NCI-H69 (cell line): ENCODE results near the gene PON3.

ENCODE experiments used
- DNase-seq: peaks from one replicate; lab custom pipeline; 2025; lab: John Stamatoyannopoulos, UW

PON3 gene

DNA sequence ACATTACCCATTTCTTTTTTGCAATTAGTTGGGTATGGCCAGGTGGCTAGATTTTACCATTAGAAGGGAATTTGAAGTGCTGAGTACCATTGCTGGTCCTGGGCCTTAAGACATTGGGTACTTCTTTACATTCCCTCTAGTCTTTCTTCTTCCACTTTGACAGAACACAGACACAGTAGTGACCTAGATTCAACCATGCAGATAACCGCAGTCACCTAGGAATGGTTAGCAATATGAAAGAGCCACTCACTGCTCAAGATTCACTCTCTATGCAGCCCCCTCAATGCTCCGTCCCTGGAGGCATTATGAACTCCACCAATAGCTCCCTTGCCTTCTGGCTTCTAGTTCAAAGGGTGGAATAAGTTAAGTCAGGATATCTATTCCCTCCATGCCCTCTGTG, 55.7 kb downstream of the PON3 start:
- no peak for DNase-seq

DNA sequence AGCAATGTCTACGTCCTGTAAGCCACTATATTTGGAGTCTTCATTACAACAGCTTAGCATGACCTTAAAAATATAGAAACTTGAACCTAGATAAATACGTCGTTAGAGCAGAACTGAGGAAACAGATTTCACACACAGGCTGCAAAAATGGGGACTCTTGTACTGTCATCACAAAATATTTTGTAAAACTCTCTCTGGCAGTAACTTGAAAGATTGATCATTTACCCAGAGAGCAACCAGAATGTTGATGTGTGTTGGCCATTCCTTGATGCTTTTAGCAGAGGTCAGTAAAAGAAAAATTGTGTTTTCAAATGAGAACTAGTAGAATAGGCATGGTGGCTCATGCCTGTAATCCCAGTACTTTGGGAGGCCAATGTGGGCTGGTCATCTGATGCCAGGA, 57.3 kb downstream of the PON3 start:
- DNase-seq, result no peak

DNA sequence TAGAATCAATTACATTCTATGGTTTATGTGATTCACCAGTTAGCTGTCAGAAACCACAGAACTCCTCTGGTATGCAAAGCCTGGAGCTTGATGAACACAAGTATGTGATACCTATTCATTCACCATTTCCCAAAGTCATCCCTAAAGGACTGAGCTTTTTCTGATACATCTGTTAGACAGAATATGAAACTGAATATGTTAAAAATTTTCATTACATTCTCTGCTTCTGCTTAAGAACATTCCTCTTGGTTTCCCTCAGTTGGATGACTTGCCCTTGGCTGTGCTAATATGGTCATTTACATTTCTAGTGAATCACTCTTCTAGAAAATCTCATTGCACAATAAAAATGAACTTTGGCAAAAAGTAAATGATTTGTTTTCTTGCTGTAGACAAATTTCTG, 61.1 kb downstream of the PON3 start:
- DNase-seq, result no peak

DNA sequence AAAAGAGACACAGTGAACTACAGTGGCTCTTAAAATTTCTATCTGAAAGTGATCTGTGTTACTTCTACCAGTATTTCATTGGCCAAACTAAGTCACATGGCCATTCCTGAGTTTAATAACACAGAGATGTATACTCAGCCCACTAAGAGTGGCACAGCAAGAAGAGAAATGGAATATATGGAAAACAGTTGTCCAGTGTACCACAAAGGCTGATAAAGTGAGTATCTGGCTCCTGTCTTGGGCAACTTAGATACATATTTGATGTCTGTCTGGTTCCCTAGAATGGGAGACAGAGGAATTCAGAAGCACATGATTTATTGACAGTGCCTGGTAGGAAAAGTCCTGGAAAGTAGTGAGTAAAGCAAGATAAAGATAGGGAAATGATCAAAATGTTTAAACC, 61.7 kb downstream of the PON3 start:
- no peak for DNase-seq

DNA sequence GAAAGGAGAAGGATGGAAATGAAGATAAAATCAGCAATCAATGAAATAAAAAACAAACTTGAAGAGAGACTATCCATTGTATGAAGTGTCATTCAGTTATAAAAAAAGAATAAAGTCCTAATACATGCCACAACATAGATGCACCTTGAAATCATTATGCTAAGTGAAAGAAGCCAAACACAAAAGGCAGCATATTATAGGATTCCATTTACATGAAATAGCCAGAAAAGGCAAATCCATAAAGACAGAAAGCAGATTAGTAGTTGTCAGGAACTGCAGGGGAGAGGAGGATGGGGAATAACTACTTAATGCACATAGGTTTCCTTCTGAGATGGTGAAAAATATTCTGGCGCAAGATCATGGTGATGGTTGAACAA, 65.2 kb downstream of the PON3 start:
- DNase-seq, result no peak

DNA sequence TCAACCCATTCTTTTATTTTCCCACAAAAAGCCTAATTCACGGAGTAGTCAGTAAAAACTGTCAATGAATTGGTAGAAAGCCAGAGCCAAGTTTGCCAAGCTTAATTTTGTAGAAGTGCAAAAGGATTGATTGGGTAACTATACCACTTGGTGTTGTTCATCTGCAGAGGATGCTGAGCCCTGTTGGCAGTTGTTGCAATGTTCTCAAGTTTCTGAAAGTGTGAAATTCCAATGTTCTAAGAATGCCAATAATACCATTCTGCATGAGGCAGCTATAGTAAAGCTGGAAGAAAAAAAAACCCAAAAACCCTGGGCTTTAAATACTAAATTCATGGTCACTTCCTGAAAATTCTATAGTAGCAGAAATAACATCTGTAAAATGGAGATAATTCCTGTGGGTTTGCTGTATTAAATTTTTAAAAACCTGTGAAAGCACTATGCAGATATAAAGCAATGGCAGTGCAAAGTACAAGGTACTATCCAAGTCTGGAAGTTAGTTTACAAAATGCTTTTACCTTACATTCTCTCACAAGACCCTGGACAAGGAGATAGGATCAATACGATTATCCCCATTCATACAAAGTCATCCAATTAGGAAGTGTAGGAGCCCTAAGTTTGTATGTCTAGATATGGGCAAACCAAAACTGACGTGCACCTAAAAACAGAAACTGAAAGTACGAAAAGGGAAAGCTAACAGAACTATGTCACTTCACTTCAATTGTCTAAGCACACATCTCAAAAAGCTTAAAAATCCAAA, 65.8 kb downstream of the PON3 start:
- DNase-seq, result no peak

DNA sequence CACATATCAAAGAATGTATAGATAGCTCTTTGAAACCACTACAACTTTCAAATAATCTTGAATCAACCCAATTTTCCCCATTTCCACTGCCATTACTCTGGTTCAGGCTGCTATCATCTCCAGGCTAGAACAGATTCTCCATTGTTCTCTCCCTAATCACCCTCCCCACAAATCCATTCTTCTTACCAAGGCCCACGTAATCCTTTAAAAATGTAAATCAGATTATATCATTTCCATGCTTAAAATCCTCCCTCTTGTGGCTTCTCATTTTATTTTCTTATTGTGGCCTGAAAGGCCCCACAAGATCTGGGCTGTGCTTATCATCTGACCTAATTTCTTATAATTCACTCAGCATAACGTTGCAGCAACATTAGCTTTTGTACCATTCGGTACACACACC, 68.8 kb downstream of the PON3 start:
- DNase-seq, result no peak

DNA sequence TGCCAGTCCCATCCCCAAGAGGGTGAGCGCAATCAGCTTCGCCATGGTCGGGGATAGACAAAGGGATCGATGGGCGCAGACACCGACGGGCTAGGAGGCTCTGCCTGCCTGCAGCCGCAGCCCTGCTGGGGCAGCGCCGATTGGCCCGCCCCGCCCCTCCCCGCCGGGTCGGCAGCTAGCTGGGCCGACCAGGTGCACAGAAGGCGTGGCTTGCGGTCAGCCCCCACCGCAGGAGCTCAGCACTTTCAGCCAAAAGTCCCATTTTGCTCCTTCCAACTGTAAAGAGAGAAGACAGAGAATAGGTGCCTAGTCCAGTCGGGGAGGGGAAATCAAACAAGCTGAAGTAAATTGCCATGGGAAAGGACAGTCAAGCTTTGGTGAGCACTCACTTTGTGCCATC, 71.7 kb downstream of the PON3 start, which contains the start of gene PON1:
TSS of gene PON1 (minus strand) at position 102 of the 400 bp plus-strand sequence. CDS start at position 45, 57 bp downstream.
- peak; percentile 83 for DNase-seq

DNA sequence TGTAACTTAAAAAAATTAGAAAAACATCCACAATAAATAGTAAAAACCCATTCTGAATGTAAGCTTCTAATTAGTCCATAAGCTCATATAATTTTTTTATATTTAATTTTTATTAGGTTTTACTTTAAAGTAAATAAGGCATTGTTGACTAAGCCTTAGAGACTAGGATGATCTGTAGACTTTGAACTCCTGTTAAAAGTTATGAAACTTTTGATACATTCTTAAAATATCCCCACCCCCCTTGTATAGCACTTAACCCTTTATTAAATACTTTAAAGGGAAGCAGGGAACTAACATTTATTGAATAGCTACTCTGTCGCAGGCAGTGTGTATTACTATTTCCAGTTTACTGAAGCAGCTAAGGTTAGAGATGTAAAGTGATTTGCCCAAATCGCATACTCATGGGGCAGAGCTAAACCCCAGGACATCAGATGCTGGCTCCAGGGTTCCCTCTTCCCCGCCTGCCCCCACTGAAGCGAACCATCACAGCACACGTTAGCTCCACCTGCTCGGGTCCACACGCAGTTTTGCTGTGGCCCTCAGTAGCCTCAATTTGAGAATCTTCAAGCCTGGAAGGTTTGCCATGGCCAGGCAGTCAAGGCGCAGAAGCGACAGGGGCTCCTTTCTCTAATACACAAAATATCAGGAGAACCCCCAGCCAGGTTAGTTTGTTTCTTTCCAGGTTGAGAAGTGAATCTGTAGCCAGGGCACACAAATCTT, 72.6 kb downstream of the PON3 start:
- DNase-seq, result no peak

DNA sequence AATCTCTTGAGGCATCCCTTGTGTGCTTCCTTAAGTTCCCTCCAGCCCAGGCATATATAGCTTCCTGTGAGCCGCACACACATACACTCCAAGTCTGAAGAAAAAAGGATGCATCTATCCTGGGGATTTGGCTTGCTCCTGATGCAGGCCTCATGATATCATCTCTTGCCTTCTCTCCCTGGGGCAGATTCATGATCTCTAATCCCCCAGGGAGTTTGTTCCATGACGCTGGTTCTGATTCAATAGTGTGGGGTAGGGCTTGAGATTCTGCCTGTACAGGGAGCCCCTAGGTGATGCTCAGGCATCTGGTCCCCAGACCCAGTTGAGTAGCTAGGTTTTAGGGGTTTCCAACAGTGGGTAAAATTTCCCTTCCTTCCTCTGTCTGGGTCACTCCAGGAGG, 73.3 kb downstream of the PON3 start:
- DNase-seq, result peak; percentile 13

DNA sequence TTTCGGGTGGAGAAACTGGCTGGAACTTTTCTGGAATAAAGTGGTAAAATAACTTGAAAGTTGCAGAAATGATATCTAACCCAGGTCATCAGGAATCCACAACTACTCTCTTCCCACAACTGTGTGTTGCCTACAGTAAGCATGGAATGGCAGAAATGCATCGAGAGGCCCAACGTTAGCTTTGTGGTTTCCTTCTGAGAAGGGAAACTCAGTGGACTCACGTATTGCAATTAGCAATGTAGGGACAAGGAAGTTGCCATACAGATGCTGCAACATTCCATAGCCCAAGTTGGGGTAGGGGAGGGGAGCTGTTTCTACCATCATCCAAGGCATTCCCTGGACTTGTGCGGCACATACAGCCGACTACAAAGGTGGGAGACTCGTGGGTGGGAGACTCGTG, 73.8 kb downstream of the PON3 start:
- DNase-seq, result no peak

DNA sequence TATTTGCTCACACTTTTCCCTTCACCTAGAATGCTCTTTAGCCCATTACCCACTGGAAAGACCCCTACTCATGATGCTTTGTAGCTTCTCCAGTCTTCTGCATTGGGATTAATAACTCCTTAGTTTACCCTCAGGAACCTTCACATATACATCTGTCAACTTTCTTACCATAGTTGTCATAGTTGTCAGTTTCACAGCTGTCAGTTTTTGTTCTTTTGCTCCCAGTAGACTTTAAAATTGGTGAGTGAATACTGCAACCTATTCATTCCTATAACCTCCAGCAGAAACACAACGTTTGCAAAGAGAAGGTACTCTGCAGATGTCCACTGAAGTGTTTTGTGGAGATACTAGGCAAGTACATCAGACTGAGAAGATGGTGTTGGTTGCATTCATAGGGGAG, 74.5 kb downstream of the PON3 start:
- no peak for DNase-seq

DNA sequence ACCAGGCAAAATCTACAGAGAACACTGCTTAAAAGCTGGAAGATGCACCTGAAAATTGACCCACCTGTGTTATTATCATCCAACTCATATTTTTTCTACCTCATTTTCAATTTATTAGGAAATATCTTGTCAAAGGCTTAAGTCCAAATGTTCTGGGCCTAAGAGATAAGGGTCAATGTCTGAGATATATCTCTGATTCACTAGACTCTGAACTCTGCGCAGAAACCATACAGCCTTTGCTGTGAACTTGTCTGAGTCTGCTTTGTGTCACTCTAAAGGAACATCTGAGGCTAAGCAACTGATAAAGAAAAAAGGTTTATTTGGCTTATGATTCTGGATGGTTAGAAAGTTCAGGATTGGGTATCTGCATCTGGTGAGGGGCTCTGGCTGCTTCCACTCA, 75.5 kb downstream of the PON3 start:
- DNase-seq, result no peak

DNA sequence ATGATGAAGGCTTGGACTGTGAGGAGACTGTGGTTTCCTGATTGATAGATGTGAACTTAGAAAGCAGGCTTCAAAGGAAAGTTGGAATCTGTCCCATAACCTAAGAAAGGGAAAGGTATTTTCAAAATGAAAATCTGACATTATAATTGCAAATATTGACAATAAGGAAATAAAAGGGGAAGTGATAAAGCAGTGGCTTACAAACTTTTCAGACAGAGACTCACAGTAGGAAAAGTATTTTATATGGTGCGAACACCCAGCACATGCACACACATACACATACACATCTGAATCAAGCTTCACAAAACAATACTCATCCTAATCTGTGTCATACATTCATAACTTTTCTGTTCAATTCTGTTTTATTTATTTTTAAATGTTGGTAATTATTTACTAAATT, 76.6 kb downstream of the PON3 start:
- DNase-seq, result no peak

DNA sequence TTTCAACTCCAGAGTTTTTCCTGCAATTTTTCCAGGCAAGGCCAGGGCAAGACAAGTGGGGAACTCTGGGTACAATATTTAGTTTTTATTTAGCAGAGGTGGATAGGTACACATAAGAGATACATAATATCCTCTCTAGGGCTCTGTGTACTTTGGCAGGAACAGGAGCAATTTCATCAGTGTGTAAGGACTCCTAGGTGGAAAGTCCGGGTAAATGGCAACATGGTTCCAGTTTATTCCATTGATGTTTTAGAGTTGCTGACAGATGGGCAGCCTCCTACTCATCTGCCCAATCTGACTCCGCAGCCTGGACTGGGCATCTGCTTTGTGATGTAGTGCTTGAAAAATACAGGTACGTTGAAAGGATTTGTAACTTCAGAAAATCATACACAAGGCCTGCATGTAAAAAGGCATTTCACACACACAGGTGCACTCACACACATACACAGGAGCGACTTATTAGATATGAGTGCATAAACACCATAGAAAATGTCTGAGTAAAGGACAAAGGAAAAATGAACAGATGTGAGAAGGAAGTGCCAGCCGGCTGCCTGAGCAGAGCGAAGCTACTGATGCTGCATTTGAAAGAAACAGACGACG, 77.6 kb downstream of the PON3 start:
- no peak for DNase-seq

DNA sequence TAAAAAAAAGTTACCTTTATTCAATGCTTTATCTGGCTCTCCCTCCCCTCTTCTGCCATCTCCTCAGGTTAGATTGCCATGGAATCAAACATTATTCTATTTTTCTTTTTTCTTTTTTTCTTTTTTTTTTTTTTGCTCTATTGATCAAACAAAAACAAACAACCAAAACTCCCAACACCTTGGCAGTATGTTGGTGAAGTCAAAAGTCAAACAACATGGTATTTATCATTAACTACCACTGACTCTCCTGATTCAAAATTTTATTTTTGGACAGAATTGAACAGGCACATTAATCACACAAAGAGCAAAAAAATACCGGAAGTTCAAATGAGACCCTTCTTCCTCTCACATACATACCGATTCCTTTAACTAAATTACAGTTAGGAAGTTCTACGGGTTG, 78.2 kb downstream of the PON3 start:
- DNase-seq, result no peak

DNA sequence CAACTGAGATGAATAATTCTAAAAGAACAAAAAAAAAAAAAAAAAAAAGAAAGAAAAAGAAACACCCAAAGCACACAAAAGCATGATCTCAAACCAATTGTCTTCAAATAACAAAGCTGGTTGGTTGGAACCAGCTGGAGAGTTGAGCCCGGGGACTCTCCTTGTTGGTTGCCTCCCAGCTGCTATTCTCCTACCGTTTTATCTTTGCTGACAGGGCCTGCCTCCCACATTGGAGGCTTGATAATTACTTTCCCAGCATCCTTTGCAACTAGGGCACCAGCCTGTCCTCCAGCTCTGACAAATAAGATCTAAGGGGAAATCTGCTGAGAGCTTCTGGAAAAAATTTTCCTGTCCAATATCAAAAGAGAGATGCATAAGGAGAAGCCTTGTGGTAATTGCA, 78.6 kb downstream of the PON3 start:
- DNase-seq, result peak; percentile 22

DNA sequence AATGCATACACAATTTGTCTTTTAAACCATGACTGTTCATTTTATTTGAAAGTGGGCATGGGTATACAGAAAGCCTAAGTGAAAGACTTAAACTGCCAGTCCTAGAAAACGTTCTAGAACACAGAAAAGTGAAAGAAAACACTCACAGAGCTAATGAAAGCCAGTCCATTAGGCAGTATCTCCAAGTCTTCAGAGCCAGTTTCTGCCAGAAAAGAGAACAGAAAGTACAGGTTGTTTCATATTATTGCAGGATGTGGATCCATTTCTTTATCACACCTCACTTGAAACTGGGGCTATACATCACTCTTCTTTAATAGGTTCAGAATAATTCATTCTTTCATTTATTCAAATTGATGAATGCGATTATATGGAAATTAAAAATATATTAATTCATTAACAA, 79.6 kb downstream of the PON3 start:
- DNase-seq, result no peak

DNA sequence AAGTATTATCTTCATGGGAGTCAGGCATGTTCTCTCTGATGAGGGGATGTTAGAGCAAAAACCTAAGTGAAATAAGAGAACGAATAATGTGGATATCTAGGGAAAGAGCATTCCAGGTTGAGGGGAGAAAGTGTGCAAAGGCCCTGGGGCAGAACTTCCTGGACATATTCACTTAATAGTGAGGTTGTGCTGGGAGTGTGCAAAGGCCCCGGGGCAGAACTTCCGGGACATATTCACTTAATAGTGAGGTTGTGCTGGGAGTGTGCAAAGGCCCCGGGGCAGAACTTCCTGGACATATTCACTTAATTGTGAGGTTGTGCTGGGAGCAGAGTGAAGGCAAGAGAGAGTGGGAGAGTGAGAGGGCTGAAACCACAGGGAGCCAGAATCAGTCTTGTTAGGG, 83.6 kb downstream of the PON3 start:
- no peak for DNase-seq

DNA sequence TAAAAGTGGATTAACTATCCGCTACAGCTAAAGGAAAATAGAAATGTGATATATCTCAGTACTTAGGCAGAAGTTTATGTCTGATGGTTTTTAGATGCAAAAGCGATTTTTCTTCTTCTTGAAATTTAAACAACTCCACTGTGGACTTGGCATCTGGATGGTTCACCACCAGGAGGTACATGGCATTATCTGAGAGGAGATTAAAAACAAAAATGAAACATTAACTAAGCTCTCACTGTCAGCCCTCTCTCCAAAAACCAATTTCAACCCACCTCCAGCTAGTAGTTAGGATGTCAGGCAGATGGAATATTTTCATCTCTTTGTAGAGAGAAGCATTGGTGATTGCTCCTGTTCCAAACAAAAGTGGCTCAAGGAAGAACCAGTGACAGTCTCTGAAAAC, 84.8 kb downstream of the PON3 start:
- DNase-seq, result no peak

DNA sequence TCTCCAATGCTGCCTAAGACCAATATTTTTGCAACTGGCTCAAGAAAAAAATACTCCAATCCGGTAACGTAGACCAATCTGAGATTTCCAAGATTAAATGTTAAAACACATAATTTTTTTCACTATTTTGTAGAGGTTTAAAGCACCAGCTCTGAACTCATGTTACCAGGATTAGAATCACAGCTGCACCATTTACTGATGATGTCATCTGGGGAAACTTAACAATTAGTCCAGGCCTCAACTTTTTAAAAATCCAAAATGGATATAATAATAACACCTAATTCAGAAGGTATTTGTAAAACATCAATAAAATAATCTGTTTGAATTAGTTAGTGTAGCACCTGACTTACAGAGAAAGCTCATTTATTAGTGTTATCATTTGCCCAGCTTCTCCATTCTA, 86.2 kb downstream of the PON3 start:
- no peak for DNase-seq
